HL-60 (cell line): ENCODE measurements around the gene TVP23A.

Experiments used
- CTCF ChIP-seq: IDR thresholded peaks from one replicate; pipeline ENCODE4 v1.5.1; 2011; ENCODE audit warnings: low read length, control low read depth, inconsistent platforms; ENCODE audit not compliant: insufficient read depth
- GABPA ChIP-seq: IDR thresholded peaks from 2 replicates; pipeline ENCODE4 v1.6.1; 2012; ENCODE audit warnings: low read depth
- POLR2AphosphoS5 ChIP-seq: IDR thresholded peaks from 2 replicates; pipeline ENCODE4 v1.6.1; 2012; ENCODE audit warnings: low read depth
- REST ChIP-seq: IDR thresholded peaks from 2 replicates; pipeline ENCODE4 v1.6.1; 2012; ENCODE audit warnings: low read depth; ENCODE audit not compliant: insufficient replicate concordance
- SPI1 ChIP-seq: IDR thresholded peaks from 2 replicates; pipeline ENCODE4 v1.6.1; 2012; ENCODE audit warnings: low read depth, mild to moderate bottlenecking, borderline replicate concordance

GRCh38 chr16:10745841-10746240 is 72.8 kb downstream of the TVP23A start:
- TF ChIP-seq POLR2AphosphoS5 (no peak), REST (no peak), CTCF (no peak), SPI1 (no peak), GABPA (no peak)
